GM19328 (cell line): Measurements from ENCODE around the gene GOLGA5.
A peak's percentile ranks its signal among the peaks of the same experiment; 100 is the strongest.
"Not testable (repeated sequence)": the region's sequence is repeated elsewhere in the genome, so short reads cannot be mapped to it uniquely, and the experiment has no call there.

ENCODE experiments used
- ATAC-seq: cut with Tn5 transposase; IDR thresholded peaks from one replicate; pipeline ENCODE4 v1.9.1; 2021; ENCODE audit warnings: mild to moderate bottlenecking, moderate library complexity; ENCODE audit not compliant: unreplicated experiment

The GOLGA5 gene

DNA sequence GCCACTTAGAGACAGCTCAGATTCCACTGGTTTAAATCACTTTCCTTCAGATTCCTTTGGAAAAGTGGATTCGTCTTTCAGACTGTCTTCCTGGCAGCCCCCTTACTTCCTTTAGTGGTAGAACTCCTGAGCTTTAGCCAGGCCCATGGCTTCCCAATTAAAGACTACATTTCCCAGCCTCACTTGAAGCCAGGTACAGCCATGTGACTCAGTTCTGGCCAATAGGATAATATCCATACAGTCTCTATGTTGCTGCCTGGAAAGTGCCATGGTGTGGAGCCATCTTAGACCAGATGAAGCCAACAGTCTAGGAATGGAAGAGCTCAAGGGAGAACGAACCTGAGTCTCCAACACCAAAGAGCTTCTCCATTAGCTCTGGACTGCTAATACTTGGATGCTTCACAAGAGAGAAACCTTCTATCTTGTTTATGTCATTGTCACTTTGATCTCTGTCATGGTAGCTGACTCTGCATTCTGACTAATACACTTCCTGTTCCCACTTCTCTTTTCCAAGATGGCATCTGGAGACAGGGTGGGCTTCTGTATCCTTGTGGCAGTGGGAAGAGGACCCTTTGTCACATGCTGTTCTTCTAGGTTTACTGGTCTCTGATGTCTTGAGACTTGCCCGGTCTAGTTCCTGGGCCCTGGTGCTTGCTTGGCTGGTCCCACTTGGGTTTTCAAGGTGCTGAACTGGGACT lies 15.1 kb upstream of the GOLGA5 start:
- ATAC-seq = not testable (repeated sequence)

DNA sequence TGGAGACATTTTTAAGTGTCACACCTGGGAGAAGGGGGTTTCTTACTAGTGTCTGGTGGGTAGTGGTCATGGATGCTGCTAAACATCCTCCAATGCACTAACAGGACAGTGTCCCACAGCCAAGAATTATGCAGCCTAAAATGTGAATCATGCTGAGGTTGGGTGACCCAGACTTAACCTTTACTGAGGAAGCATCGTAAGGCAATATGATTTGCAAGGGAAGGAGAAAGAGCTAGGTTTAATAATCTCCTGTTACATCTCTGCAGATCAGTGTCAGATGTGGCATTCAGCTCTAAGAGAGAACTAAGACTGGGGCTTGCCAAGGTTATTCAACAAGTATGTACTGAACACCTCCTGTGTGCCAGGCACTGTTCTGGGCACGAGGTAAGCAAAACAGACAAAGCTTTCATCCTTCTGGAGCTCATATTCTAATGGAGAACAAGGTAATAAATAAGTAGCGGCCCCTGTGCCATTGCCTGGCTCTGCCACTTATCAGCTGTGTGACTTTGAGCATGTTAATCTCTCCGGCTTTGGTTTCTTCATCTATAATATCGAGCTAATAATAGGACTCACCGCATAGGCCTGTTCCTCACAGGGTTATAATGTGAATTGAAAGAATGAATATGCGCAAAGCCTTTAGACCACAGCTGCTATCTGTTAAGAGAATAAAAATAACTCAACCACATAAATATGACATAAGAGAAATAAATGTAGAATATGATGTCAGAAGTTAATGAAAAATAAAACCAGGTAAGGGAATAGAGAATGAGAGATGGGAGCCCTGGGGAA lies 13.5 kb upstream of the GOLGA5 start:
- no peak for ATAC-seq

DNA sequence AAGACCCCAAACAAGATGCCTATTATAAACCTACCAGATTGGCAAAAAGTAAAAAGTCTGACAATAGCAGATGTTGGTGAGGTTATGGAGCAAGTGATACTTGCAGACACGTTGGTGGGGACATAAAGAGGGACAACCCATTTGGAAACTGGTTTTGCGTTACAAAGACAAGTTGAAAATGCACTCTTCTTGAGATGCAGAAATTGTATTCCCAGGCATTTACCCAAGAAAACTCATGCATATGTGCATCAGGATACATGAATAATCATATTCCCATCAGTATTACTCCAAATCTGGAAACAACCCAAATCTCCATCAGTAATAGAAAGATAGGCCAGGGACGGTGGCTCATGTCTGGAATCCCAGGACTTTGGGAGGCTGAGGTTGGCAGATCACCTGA lies 12.8 kb upstream of the GOLGA5 start:
- no peak for ATAC-seq

DNA sequence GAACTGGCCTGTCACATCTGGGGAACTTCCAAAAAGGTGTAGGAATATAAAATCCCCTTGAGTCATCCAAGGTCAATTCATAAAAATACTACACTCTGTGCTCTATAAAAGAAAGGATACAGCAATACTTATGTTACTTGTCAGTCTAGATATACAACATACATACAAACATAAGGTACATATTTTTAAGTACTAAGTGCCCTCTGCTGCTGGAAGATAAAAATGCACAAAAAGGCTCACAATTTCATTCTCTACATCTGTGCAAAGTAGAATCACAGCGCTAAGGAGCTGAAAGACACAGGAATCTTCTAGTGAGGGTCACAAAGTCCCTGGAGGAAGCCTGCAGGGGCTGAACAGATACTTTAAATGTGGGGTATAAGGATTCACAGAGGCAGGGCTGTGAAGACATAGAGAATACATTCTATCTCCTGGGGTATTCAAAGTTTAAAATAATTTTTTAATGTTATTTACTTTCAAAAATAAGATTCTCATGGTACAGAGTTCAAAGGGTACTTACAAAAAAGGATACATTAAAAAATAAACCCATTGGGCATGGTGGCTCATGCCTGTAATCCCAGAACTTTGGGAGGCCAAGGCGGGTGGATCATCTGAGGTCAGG lies 10.2 kb upstream of the GOLGA5 start:
- no peak for ATAC-seq

DNA sequence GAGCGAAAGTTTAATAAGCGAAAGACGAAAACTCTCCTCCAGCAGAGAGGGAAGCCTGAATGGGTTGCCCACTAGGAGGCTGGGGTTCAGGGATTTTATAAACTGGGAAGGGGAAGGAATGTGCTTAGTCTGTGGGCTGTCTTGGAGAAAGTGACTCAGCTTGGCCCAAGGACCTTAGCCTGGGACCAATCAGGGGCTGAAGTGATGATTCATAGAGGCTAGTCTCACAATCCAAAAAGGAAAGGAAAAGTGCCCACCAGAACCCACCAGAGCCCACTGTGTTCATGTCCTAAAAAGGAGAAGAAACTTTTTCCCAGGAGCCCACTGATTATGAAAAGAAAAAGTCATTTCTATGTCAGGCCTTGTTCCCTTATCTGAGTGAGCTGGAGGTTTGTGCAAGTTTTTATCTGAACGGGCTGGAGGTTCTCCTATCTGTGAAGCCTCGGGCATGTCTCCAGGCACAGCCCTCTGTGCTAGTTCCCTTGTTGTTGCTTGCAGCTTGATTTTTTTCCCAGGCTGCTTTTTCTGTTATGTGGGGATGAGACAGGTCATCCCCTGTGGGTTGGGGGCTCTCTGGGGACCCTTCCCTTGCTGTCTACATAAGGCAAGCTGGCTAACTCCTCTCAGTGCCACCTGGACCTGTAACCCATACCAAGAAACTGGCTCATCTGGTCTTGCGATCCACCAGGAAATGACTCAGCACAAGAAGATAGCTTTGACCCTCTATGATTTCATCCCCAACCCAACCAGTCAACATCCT lies 8.3 kb upstream of the GOLGA5 start:
- ATAC-seq = no peak

DNA sequence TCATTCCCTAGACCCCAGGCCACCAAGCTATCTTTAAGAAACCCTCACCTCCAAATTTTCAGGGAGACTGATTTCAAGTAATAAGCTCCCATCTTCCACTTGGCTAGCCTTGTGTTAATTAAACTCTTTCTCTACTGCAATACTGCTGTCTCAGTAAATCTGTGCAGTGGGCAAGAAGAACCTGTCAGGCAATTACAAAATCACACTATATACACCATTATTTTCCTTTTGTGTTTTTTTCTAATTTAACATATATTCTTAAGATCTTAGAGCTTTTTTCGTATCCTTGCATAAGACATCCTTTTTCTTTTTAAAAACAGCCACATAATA lies 7.7 kb upstream of the GOLGA5 start:
- ATAC-seq = no peak

DNA sequence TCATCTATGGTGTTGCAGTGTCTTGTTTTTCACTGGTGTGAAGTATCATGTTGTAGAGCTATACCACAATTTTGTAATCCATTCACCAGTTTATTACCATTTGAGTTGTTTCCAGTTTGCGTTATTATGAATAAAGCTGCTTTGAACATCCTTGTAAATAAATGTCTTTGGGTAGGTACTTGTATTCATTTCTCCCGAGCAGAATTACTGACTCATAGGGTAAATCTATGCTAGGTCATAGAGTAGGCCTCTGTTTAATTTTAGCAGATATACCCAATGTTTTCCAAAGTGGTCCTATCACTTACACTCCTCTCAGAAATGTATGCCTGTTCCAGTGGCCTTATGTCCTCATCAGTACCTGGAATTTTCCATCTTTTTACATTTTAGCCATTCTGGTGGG lies 6.6 kb upstream of the GOLGA5 start:
- no peak for ATAC-seq

DNA sequence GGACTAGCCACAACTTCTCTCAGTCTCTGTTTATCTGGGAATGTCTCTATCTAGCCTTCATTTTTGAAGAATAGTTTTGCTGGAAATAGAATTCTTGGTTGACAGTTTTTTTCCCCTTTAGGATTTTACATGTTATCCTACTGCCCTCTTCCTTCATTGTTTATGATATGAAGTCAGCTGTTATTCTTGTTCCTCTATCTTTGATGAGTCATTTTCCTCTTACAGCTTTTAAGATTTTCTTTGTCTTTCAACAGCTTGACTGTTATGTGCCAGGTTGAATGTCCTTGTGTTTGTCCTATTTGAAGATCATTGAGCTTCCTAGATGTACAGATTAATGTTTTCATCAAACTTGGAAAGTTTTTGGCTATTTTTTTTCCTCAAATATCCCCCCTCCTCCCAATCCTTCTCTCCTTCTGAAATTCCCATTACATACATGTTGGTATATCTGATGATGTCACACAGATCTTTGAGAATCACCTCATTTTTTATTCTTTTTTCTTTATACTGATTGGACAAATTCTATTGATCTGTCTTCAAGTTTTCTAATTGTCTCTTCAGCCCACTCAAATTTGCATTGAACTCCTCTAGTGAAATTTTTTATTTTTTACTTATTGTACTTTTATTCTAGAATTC lies 4.5 kb upstream of the GOLGA5 start:
- no peak for ATAC-seq

DNA sequence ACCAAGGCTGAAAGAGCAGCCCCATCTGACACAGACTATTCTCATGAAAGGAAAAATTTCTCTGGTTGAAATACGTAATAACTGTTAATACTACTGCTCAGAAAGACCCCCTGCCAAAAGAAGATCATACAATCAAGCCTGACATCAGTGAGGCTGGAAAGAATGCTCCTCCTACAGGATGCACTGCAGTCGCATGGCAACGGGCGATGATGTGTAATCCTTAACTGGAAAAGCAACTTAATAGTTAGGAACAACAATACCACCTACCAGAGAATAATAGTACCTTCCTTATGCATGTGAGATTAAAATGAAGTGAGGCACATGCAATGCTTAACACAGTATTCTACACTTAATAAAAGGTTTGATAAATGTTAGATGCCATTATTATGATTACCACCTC lies 1.2 kb upstream of the GOLGA5 start:
- no peak for ATAC-seq

DNA sequence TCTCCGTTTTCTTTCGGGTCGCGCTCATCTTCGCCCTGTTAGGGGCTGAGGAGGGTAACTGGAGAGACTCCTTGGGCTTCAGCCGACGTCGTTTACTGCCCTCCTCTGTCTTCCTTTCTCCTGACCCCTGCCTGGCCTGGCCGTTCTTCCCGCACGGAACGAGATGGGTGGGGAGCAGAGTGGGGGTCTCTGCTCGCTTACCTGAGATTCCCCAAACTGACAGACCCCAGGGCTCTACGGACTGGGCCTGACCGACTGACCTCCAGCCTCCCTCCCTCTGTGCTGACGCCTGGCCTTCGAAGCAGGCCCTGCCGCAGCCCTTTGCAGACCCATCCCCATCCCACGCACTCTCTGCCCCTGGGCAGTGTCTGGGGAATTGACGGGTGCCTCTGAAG lies 439 bp downstream of the GOLGA5 start:
- peak; percentile 1 for ATAC-seq

DNA sequence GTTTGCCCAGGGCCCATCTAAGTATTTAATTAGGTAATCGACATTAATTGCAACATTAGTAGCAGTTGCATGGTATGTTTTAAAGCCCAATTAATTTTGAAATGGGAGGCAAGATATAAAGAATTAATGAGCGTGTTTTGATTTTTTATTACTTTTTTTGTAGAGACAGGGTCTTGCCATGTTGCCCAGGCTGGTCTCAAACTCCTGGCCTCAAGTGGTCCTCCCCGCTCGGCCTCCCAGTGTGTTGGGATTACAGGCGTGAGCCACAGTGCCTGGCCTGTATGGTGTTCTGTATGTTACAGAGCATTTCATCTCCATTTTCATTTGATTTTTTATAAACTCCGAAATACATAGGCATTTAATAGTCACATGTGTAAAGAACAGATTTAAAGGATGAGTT lies 856 bp downstream of the GOLGA5 start:
- ATAC-seq = no peak

DNA sequence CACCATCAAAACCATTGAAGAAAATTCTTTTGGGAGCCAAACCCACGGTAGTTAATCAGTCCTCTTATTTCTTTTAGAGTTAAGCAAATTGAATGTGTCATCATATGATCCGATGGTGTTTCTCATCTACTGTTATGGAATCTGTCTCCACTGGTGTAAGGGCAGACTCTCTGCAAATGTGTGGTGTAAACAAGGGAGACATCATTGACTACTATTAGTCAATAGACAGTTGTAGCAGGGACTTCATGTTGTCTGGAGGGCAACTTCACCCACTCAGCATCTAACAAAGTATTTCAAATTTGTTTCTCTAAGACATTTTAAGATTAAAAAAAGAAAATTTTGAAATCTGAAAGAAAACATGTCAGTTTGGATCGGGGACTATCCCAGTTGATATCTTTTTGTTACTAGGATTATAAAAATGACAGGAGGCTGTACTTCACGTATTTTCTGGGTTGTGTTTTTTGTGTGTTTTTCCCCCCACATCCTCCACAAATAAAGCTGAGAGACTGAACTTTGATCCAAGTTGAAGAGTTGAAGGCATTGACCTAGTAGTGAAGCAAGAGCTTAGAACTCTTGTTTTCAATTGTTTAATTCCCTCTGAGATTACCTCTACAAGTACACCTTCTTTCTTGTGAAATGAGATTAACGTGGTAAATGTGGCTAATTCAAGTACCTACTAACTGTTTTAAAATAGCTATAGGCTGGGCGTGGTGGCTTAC lies 4.0 kb downstream of the GOLGA5 start:
- ATAC-seq = no peak

DNA sequence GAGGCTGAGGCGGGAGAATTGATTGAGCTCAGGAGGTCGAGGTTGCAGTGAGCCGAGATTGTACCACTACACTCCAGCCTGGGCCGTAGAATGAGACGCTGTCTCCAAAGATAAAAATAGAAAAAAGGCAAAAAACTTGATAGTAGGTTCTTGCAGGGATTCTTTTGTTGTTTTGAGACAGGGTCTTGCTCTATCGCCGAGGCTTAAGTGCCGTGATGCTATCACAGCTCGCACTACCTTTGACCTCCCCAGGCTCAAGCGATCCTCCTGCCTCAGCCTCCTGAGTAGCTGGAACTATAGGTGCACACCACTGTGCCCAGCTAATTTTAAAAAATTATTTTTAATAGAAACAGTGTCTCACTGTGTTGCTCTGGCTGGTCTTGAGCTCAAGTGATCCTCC lies 4.7 kb downstream of the GOLGA5 start:
- ATAC-seq = no peak

DNA sequence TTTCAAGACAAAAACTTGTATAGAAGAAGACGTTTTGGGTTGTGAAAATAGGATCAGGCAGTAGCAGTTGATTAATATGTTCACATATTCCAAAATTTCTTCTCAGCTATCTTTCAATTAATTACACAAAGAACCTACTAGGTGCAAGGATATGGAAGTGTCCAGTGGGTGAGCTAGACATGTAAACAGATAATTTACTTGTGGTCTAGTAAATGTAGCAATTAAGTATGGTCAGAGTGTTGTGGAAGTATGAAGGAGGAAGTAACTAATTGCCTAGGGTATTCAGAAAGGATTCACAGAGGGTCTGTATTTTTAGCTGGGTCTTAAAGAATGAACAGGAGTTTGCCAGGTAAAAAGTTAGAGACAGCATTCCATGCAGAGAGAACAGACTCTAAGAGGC lies 5.9 kb downstream of the GOLGA5 start:
- ATAC-seq = no peak

DNA sequence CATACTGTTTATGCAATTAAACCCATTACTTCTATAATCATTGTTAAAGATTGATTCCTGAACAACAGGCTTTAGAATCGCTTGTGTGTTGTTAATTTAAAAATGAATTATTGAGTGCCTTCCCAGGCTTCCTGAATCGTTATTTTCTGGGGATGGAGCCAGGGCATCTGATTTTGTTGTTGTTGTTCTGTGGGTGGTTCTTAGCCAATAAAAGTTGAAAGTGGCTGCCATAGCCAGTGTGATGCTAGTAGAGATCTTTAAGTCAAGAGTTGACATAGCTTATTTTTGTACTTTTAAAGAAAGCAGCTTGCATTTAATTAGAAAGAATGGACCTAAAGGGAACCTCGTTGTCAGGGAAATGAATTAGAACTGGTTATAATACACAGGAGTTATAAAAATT lies 6.4 kb downstream of the GOLGA5 start:
- no peak for ATAC-seq

DNA sequence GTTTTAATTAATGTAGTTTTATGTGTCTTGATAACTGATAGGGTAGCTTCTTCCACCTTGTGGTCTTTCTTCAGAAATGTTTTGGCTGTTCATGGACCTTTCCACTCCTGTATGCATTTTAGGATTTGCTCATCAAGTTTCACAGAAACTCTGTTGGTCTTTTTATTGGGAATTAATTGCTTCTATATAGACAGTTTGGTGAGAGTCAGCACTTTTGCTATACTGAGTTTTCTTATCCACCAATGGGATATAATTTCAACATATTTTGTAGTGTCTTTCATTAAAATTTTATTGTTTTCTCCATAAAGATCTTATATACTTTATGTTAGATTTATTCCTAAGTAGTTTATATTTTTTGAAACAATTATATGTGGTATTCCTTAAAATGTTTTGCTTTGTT lies 7.8 kb downstream of the GOLGA5 start:
- no peak for ATAC-seq

DNA sequence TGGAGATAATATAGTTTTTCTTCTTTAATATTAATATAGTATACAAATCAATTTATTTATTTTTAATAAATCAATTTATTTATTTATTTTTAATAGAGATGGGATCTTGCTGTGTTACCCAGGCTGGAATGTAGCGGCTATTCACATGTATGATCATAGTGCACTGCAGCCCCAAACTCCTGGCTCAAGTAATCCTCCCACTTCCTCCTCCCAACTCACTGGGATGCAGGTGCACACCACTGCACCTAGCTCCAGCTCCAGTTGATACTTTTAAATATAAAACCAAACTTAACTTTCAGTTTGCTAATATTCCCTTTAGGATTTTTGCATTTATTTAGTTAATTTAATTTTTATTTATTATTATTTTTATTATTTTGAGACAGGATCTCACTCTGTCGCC lies 8.6 kb downstream of the GOLGA5 start:
- no peak for ATAC-seq

DNA sequence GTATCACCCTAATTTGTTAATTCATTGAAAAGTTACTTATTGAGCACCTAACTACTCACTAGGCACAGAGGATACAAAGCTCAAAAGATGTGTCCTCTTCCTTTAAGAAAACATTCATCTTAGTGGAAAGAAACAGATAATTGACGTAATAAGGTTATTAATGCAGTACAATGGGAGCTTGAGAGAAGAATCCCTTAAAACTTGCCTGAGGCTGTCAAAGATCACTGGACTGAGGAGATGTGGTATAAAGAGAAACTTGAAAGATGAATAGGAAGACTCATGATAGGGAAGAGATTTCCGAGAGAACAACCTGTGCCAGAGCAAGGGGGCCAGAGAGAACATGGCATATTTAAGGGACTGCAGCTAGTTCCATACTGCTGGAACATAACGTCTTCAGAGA lies 19.1 kb downstream of the GOLGA5 start:
- no peak for ATAC-seq

DNA sequence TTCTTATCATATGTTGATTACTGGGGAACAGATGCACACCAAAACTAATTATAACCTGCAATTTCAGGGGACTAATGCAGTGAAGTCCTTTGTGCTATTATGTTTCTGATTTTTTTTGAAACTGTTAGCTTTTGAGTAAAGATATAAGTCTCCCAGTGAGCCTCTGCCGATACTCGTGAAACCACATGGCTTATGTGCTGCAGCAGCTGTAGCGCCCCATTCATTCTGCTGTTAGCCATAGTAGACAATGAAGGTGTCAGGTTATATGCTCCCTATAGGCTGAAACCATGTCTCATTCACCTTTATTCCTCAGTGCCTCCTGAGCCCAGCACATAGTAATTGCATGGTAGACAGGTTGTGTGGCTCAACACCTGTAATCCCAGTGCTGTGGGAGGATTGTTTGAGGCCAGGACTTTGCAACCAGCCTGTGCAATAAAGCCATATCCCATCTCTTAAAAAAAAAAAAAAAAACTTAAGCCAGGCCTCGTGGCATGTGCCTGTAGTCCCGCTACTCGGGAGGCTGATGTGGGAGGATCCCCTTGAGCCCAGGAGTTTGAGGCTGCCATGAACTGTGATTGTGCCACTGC lies 25.0 kb downstream of the GOLGA5 start:
- ATAC-seq = no peak
